Retinal pigment epithelial cell (primary cell): Measurements from ENCODE around the gene RMND5B.

ENCODE experiments used
- DNase-seq: peaks from one replicate; pipeline ENCODE4 v3.0.0-alpha.2; 2010; ENCODE audit warnings: low read depth
- H3K4me3 ChIP-seq: 2 replicates; pipeline ENCODE4 v1.5.1; 2011; ENCODE audit warnings: mild to moderate bottlenecking, low read length, control low read depth, moderate library complexity
- TF ChIP-seq, protein P1 (sequence below): conservative IDR thresholded peaks from 2 replicates; pipeline ENCODE4 v1.5.1; 2011; ENCODE audit warnings: low read depth, low read length, control low read depth, inconsistent platforms

Gene RMND5B

GRCh38 chr5:178119915-178120606, 10.8 kb upstream of the RMND5B start:
- TF ChIP-seq, protein P1, sequence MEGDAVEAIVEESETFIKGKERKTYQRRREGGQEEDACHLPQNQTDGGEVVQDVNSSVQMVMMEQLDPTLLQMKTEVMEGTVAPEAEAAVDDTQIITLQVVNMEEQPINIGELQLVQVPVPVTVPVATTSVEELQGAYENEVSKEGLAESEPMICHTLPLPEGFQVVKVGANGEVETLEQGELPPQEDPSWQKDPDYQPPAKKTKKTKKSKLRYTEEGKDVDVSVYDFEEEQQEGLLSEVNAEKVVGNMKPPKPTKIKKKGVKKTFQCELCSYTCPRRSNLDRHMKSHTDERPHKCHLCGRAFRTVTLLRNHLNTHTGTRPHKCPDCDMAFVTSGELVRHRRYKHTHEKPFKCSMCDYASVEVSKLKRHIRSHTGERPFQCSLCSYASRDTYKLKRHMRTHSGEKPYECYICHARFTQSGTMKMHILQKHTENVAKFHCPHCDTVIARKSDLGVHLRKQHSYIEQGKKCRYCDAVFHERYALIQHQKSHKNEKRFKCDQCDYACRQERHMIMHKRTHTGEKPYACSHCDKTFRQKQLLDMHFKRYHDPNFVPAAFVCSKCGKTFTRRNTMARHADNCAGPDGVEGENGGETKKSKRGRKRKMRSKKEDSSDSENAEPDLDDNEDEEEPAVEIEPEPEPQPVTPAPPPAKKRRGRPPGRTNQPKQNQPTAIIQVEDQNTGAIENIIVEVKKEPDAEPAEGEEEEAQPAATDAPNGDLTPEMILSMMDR, result no peak
- DNase-seq, result no peak
- H3K4me3 ChIP-seq, result no peak overlapping the region

GRCh38 chr5:178120607-178121357, 10.0 kb upstream of the RMND5B start:
- H3K4me3 ChIP-seq, result no peak overlapping the region
- TF ChIP-seq, protein P1, result peak; percentile 68
- DNase-seq, result peak; percentile 52

GRCh38 chr5:178121391-178122276, 9.2 kb upstream of the RMND5B start:
- no peak overlapping the region for H3K4me3 ChIP-seq
- DNase-seq, result no peak
- TF ChIP-seq, protein P1, result no peak

GRCh38 chr5:178122346-178122745, 8.5 kb upstream of the RMND5B start:
- no peak for DNase-seq
- TF ChIP-seq, protein P1, result no peak
- H3K4me3 ChIP-seq, result no peak overlapping the region

GRCh38 chr5:178123094-178123965, 7.5 kb upstream of the RMND5B start:
- TF ChIP-seq, protein P1, result no peak
- DNase-seq, result no peak
- H3K4me3 ChIP-seq, result no peak overlapping the region
